Kidney tubule cell (primary cell): ENCODE results near the gene SLCO2A1.

ENCODE experiments used
- DNase-seq: peaks from one replicate; pipeline ENCODE4 v3.0.0-alpha.2; 2018; ENCODE audit warnings: low spot score

The SLCO2A1 gene

GRCh38 chr3:133884054-133884886, 145.5 kb downstream of the SLCO2A1 start:
- no peak for DNase-seq

- no peak for DNase-seq
Observed at GRCh38 chr3:133883641-133884040, 146.1 kb downstream of the SLCO2A1 start.

GRCh38 chr3:133882986-133883586, 146.6 kb downstream of the SLCO2A1 start:
- DNase-seq: no peak

- DNase-seq: peak; percentile 41
Observed at GRCh38 chr3:133881939-133882825, 147.5 kb downstream of the SLCO2A1 start.

GRCh38 chr3:133881492-133881891, 148.2 kb downstream of the SLCO2A1 start:
- no peak for DNase-seq

- no peak for DNase-seq
Observed at GRCh38 chr3:133880886-133881455, 148.8 kb downstream of the SLCO2A1 start.

- no peak for DNase-seq
Observed at GRCh38 chr3:133880287-133880686, 149.4 kb downstream of the SLCO2A1 start.

GRCh38 chr3:133878518-133878917, 151.2 kb downstream of the SLCO2A1 start:
- no peak for DNase-seq
